Upper lobe of left lung (tissue), 6 donors: ENCODE measurements around the gene CST11. TPM values are rescaled to one million over a fixed set of nuclear protein-coding genes. Genes with fewer than 3 reads are reported as not detected.

Experiments
- ATAC-seq, 2 donors: fragments of 200-7000 bp; cut with Tn5 transposase; one replicate each; pipeline ENCODE4 v1.9.1; 2022; ENCODE audit warnings: mild to moderate bottlenecking in 2 of 2, moderate library complexity in 2 of 2; ENCODE audit not compliant: low FRiP score in 2 of 2
- DNase-seq, 2 donors: peaks; one replicate each; pipeline ENCODE4 v3.0.0-alpha.2; 2019 to 2020
- H3K27ac ChIP-seq, 4 donors: fragments of 200-600 bp; sonication (generic); one replicate each; pipeline ENCODE4 v1.5.1; 2016 to 2019
- H3K27me3 ChIP-seq, 4 donors: fragments of 200-600 bp; sonication (generic); one replicate each; pipeline ENCODE4 v1.5.1; 2017 to 2019
- H3K36me3 ChIP-seq, 4 donors: fragments of 200-600 bp; sonication (generic); one replicate each; pipeline ENCODE4 v1.5.1; 2016 to 2019
- H3K4me1 ChIP-seq, 4 donors: fragments of 200-600 bp; sonication (generic); one replicate each; pipeline ENCODE4 v1.5.1; 2018 to 2019
- H3K4me3 ChIP-seq, 4 donors: fragments of 200-600 bp; sonication (generic); one replicate each; pipeline ENCODE4 v1.5.1; 2017 to 2019; ENCODE audit warnings: mild to moderate bottlenecking in 2 of 4, moderate library complexity in 1 of 4
- H3K9me3 ChIP-seq, 4 donors: fragments of 200-600 bp; sonication (generic); one replicate each; pipeline ENCODE4 v1.5.1; 2018 to 2019
- CTCF ChIP-seq, 6 experiments: fragments of 450-650 bp in 4 of 6; fragments of 200-600 bp in 2 of 6; sonication (generic) in 2 of 6; IDR thresholded peaks; one replicate each; pipeline ENCODE4 v1.5.1; 2016 to 2019; ENCODE audit warnings: antibody characterized with exemption in 6 of 6
- EP300 ChIP-seq, 4 donors: sonication (generic); formaldehyde crosslinking; IDR thresholded peaks; one replicate each; pipeline ENCODE4 v1.5.1; 2017; ENCODE audit warnings: antibody characterized with exemption in 4 of 4, control low read depth in 2 of 4
- POLR2A ChIP-seq, 4 donors: fragments of 450-650 bp; IDR thresholded peaks; one replicate each; pipeline ENCODE4 v1.5.1; 2016 to 2017; ENCODE audit warnings: antibody characterized with exemption in 4 of 4, mild to moderate bottlenecking in 2 of 4
- POLR2AphosphoS5 ChIP-seq, 2 donors: sonication (generic); formaldehyde crosslinking; IDR thresholded peaks; one replicate each; pipeline ENCODE4 v1.5.1; 2017; ENCODE audit warnings: antibody characterized with exemption in 2 of 2
- WGBS, 2 donors: methylation state at CpG; one replicate each; pipeline ENCODE4 v1.1.5; 2017 to 2018; 5-methylcytosine and 5-hydroxymethylcytosine counted together
- total RNA-seq, 6 donors: library from RNA; depleted of rRNA in 4 of 6; stranded (reverse); fragments of >200 nt in 4 of 6; gene quantifications; one replicate each; pipeline versions ENCODE4 v1.1.0 to v1.2.1, GENCODE V29; 2016 to 2021
- donor health status: DM: no; HTN: no; CAD: no; lungs with moderate emphysema.
- donor health status: DM: no; HTN: yes; CAD: no; lungs with severe emphysema.

Gene CST11
- total RNA-seq, 6 donors from 2014 or later, result not detected

- Histone ChIP-seq H3K4me1 (peaks cover 0 to 4% (median 0%) of the 10 kb centered on the region in 4 donors), H3K4me3 (no peak overlapping the region), H3K36me3 (no peaks in the 10 kb centered on the region), H3K9me3 (no peaks in the 10 kb centered on the region), H3K27ac (no peak overlapping the region), H3K27me3 (no peaks in the 10 kb centered on the region)
- TF ChIP-seq POLR2AphosphoS5 (IDR thresholded peaks at IDR 0.05) (no peak), CTCF (IDR thresholded peaks at IDR 0.05) (no peak), POLR2A (IDR thresholded peaks at IDR 0.05) (no peak), EP300 (IDR thresholded peaks at IDR 0.05) (no peak)
- 41 to 43% methylated on average over 2 to 3 of the region's 3 CpGs for WGBS, 2 donors
- ATAC-seq (no peak), DNase-seq (no peak)
Observed at GRCh38 chr20:23436681-23437080, 16.0 kb downstream of the CST11 start.

- ATAC-seq, result peak in 1 of 2 donors; percentile 56
- Histone ChIP-seq H3K27ac (no peak overlapping the region), H3K4me1 (peaks cover 0 to 4% (median 0%) of the 10 kb centered on the region in 4 donors), H3K9me3 (no peaks in the 10 kb centered on the region), H3K27me3 (no peaks in the 10 kb centered on the region), H3K4me3 (no peak overlapping the region), H3K36me3 (no peaks in the 10 kb centered on the region)
- TF ChIP-seq EP300 (IDR thresholded peaks at IDR 0.05), result no peak
- no peak for TF ChIP-seq CTCF (IDR thresholded peaks at IDR 0.05)
- no peak for TF ChIP-seq POLR2A (IDR thresholded peaks at IDR 0.05)
- no peak for TF ChIP-seq POLR2AphosphoS5 (IDR thresholded peaks at IDR 0.05)
- 71 to 74% methylated on average over 11 of the region's 11 CpGs for WGBS, 2 donors
- DNase-seq, result peak in 1 of 2 donors; percentile 23
Observed at GRCh38 chr20:23435626-23436539, 16.8 kb downstream of the CST11 start.

GRCh38 chr20:23434521-23435313, 18.0 kb downstream of the CST11 start:
- DNase-seq (no peak), ATAC-seq (no peak)
- no peaks in the 10 kb centered on the region for H3K27me3 ChIP-seq
- H3K4me3 ChIP-seq, result no peak overlapping the region
- 81 to 91% methylated on average over 7 of the region's 7 CpGs for WGBS, 2 donors
- H3K9me3 ChIP-seq, result no peaks in the 10 kb centered on the region
- no peak overlapping the region for H3K27ac ChIP-seq
- H3K4me1 ChIP-seq, result peaks cover 0 to 4% (median 0%) of the 10 kb centered on the region in 4 donors
- TF ChIP-seq CTCF (IDR thresholded peaks at IDR 0.05), result no peak
- no peak for TF ChIP-seq POLR2AphosphoS5 (IDR thresholded peaks at IDR 0.05)
- TF ChIP-seq POLR2A (IDR thresholded peaks at IDR 0.05), result no peak
- no peak for TF ChIP-seq EP300 (IDR thresholded peaks at IDR 0.05)
- H3K36me3 ChIP-seq, result no peaks in the 10 kb centered on the region

- Histone ChIP-seq H3K36me3 (no peaks in the 10 kb centered on the region), H3K27ac (no peak overlapping the region), H3K9me3 (no peaks in the 10 kb centered on the region), H3K4me3 (no peak overlapping the region), H3K4me1 (peaks cover 0 to 4% (median 0%) of the 10 kb centered on the region in 4 donors), H3K27me3 (no peaks in the 10 kb centered on the region)
- no peak for TF ChIP-seq POLR2A (IDR thresholded peaks at IDR 0.05)
- TF ChIP-seq CTCF (IDR thresholded peaks at IDR 0.05), result no peak
- TF ChIP-seq POLR2AphosphoS5 (IDR thresholded peaks at IDR 0.05), result no peak
- TF ChIP-seq EP300 (IDR thresholded peaks at IDR 0.05), result no peak
- no peak for DNase-seq
- WGBS, 2 donors, result 76 to 79% methylated on average over 3 of the region's 3 CpGs
- no peak for ATAC-seq
Observed at GRCh38 chr20:23433628-23434027, 19.0 kb downstream of the CST11 start.
